OCI-LY7 (cell line): ENCODE data around the gene VAV1.

Experiments
- CTCF ChIP-seq: fragments of 200-600 bp; sonication (generic); conservative IDR thresholded peaks from 2 replicates; pipeline ENCODE4 v1.5.1; 2014; ENCODE audit warnings: mild to moderate bottlenecking, antibody characterized with exemption, low read length, moderate library complexity, mixed read lengths
- EZH2phosphoT487 ChIP-seq: fragments of 200-600 bp; sonication (generic); IDR thresholded peaks from 2 replicates; pipeline ENCODE4 v1.6.1; 2018; ENCODE audit warnings: low read depth, borderline replicate concordance, mild to moderate bottlenecking, mixed run types, antibody characterized with exemption, low read length, moderate library complexity, mixed read lengths

- TF ChIP-seq CTCF = no peak
- TF ChIP-seq EZH2phosphoT487 = no peak
Measured at GRCh38 chr19:6821639-6822310, 49.3 kb downstream of the VAV1 start.
